ENCODE results near the gene UGT1A4.

- TF ChIP-seq, protein P1, sequence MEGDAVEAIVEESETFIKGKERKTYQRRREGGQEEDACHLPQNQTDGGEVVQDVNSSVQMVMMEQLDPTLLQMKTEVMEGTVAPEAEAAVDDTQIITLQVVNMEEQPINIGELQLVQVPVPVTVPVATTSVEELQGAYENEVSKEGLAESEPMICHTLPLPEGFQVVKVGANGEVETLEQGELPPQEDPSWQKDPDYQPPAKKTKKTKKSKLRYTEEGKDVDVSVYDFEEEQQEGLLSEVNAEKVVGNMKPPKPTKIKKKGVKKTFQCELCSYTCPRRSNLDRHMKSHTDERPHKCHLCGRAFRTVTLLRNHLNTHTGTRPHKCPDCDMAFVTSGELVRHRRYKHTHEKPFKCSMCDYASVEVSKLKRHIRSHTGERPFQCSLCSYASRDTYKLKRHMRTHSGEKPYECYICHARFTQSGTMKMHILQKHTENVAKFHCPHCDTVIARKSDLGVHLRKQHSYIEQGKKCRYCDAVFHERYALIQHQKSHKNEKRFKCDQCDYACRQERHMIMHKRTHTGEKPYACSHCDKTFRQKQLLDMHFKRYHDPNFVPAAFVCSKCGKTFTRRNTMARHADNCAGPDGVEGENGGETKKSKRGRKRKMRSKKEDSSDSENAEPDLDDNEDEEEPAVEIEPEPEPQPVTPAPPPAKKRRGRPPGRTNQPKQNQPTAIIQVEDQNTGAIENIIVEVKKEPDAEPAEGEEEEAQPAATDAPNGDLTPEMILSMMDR (IDR thresholded peaks at IDR 0.05 in 4 of 5, conservative IDR thresholded peaks at IDR 0.05 in 1 of 5): no peak
- no peak for TF ChIP-seq POLR2A (IDR thresholded peaks at IDR 0.05)
These were observed 36.9 kb upstream of the UGT1A4 start, which contains the start of gene UGT1A7 for GRCh38 chr2:233681521-233682099.

All from gastrocnemius medialis (tissue), 4 donors.